GM19238 (cell line): ENCODE results near the gene AMDHD2.
"Not testable (repeated sequence)": the region's sequence is repeated elsewhere in the genome, so short reads cannot be mapped to it uniquely, and the experiment has no call there.

ENCODE experiments used
- DNase-seq: peaks from one replicate; pipeline ENCODE4 v3.0.0; 2011; ENCODE audit warnings: low spot score; ENCODE audit not compliant: insufficient read length

The AMDHD2 gene

GRCh38 chr16:2572704-2573103 lies 52.5 kb downstream of the AMDHD2 start:
- DNase-seq: not testable (repeated sequence)

- not testable (repeated sequence) for DNase-seq
These were observed 55.7 kb downstream of the AMDHD2 start for GRCh38 chr16:2575839-2576238.

GRCh38 chr16:2577044-2577443 lies 56.9 kb downstream of the AMDHD2 start:
- not testable (repeated sequence) for DNase-seq

GRCh38 chr16:2578905-2579304 lies 58.7 kb downstream of the AMDHD2 start:
- not testable (repeated sequence) for DNase-seq

GRCh38 chr16:2580143-2580542 lies 60.0 kb downstream of the AMDHD2 start:
- DNase-seq: not testable (repeated sequence)

GRCh38 chr16:2580818-2581217 lies 60.6 kb downstream of the AMDHD2 start:
- not testable (repeated sequence) for DNase-seq
